Measurements from ENCODE around the gene GJD4.
A peak's percentile ranks its signal among the peaks of the same experiment; 100 is the strongest.

Gene GJD4

GRCh38 chr10:35632027-35632426 is 26.9 kb downstream of the GJD4 start:
- DNase-seq: no peak

GRCh38 chr10:35633006-35633980 is 28.2 kb downstream of the GJD4 start:
- no peak for DNase-seq

- peak; percentile 80 for DNase-seq
Observed at GRCh38 chr10:35635576-35635975, 30.4 kb downstream of the GJD4 start.

- DNase-seq: no peak
Observed at GRCh38 chr10:35636956-35637355, 31.8 kb downstream of the GJD4 start.

- DNase-seq: no peak
Observed at GRCh38 chr10:35637462-35637861, 32.3 kb downstream of the GJD4 start.

GRCh38 chr10:35638101-35638500 is 33.0 kb downstream of the GJD4 start:
- no peak for DNase-seq

- DNase-seq: no peak
Observed at GRCh38 chr10:35639021-35639727, 34.0 kb downstream of the GJD4 start.

- no peak for DNase-seq
Observed at GRCh38 chr10:35639728-35640401, 34.7 kb downstream of the GJD4 start.

GRCh38 chr10:35640474-35640873 is 35.3 kb downstream of the GJD4 start:
- no peak for DNase-seq

- DNase-seq: no peak
Observed at GRCh38 chr10:35640951-35641675, 36.0 kb downstream of the GJD4 start.

GRCh38 chr10:35641676-35642034 is 36.5 kb downstream of the GJD4 start:
- no peak for DNase-seq

- peak; percentile 54 for DNase-seq
Observed at GRCh38 chr10:35642035-35642792, 37.1 kb downstream of the GJD4 start, which contains the start of gene FZD8. FZD8 (minus strand) TSS chr10:35642296; CDS start chr10:35641429, 867 bp downstream.

GRCh38 chr10:35642793-35643114 is 37.6 kb downstream of the GJD4 start:
- DNase-seq: no peak

GRCh38 chr10:35643151-35644049 is 38.3 kb downstream of the GJD4 start:
- peak; percentile 39 for DNase-seq

GRCh38 chr10:35644050-35644950 is 39.2 kb downstream of the GJD4 start:
- DNase-seq: no peak

GRCh38 chr10:35650894-35651293 is 45.8 kb downstream of the GJD4 start:
- no peak for DNase-seq

GRCh38 chr10:35652824-35653223 is 47.7 kb downstream of the GJD4 start:
- DNase-seq: no peak

- no peak for DNase-seq
Observed at GRCh38 chr10:35657621-35658020, 52.5 kb downstream of the GJD4 start.

All from OCI-M1 (cell line).